Pericardium fibroblast (primary cell): ENCODE data around the gene HTR2B. TPM values are rescaled to one million over a fixed set of nuclear protein-coding genes. Genes with fewer than 3 reads are reported as not detected.

Source experiments
- total RNA-seq: library from RNA; depleted of rRNA; stranded (reverse); fragments of >200 nt; gene quantifications from 2 replicates; pipeline ENCODE4 v1.2.3, GENCODE V29; 2015

The HTR2B gene
- 6.9 and 8.0 TPM in 2 replicates for total RNA-seq

DNA sequence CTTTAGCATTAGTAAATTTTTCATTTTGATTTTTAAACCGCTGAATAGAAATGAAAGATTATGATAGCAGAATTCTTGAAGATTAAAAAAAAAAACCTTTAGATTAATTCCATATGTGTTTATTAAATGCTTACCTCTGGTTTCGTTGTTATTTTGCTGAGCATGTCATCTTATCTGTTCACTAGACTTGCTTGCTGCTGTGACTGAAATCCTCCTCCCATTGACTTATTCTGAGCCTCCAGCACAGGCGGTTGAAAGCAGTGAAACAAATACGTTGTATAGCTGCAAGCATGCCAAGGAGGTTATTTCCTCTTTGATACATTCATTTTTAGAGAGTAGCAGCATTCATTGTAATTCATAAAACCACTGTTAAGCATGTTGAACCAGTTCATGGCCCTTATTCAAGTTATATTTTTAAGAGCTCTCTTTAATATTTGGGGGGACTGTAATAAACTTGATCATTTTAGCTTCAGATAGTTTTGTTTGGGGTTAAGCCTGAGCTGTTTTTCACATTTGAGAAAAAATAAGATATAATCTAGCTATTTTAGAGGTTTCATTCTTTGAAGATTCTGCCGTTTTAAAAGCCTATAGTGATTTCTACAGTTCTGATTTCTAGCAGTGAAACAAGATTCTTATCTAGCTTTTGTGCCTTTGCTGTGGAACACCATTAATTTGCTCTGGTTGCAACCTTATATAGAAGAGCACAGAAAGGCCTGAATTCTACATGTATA is at the start of gene HTR2B:
Gene HTR2B (minus strand): TSS at position 205 of the 731 bp plus-strand sequence. CDS start 1,278 bp downstream, outside the sequence.

Other genes with a start within 250 kb of the HTR2B start
- not detected in 2 replicates for gene GPR55, start 199.8 kb downstream of the HTR2B start, total RNA-seq
- gene SPATA3, start 128.9 kb downstream of the HTR2B start, total RNA-seq, result not detected in 2 replicates
- gene C2orf72, start 87.5 kb downstream of the HTR2B start, total RNA-seq, result 0.09 and 0.70 TPM in 2 replicates
- gene PSMD1, start 68.2 kb downstream of the HTR2B start, total RNA-seq, result 42.7 and 55.0 TPM in 2 replicates
- gene ARMC9, start 73.6 kb upstream of the HTR2B start, total RNA-seq, result 21.1 and 28.0 TPM in 2 replicates